CD4-positive, alpha-beta memory T cell (primary cell): ENCODE data around the gene CDHR5. TPM values are rescaled to one million over a fixed set of nuclear protein-coding genes. Genes with fewer than 3 reads are reported as not detected.

Source experiments
- CTCF ChIA-PET: fragments of 350-600 bp; sonication (Branson Sonifier 250); formaldehyde crosslinking; loops from one replicate; lab custom pipeline; 2021; ENCODE audit warnings: inconsistent platforms; ENCODE audit not compliant: partially characterized antibody; lab: Charles Lee
- POLR2A ChIA-PET: fragments of 350-600 bp; sonication (Branson Sonifier 250); formaldehyde crosslinking; loops from one replicate; lab custom pipeline; 2021; ENCODE audit not compliant: partially characterized antibody; lab: Charles Lee
- DNase-seq, 5 donors: peaks; one replicate each; pipeline versions ENCODE4 v3.0.0 to v3.0.0-alpha.2; 2020 to 2022; ENCODE audit warnings: mixed read lengths in 1 of 5
- H3K27ac ChIP-seq: one replicate; pipeline ENCODE4 v1.7.0; 2013; ENCODE audit warnings: low read depth, low read length
- H3K27me3 ChIP-seq: 2 replicates; pipeline ENCODE4 v1.7.0; 2013; ENCODE audit warnings: mild to moderate bottlenecking, low read length, moderate library complexity; ENCODE audit not compliant: insufficient read depth
- H3K36me3 ChIP-seq: 2 replicates; pipeline ENCODE4 v1.7.0; 2013; ENCODE audit warnings: mild to moderate bottlenecking, low read length, moderate library complexity; ENCODE audit not compliant: insufficient read depth
- H3K4me1 ChIP-seq: 2 replicates; pipeline ENCODE4 v1.7.0; 2013; ENCODE audit warnings: mild to moderate bottlenecking, low read length, moderate library complexity; ENCODE audit not compliant: insufficient read depth
- H3K4me3 ChIP-seq, 2 donors: one replicate each; pipeline ENCODE4 v1.7.0; 2013; ENCODE audit warnings: low read length in 2 of 2, mild to moderate bottlenecking in 1 of 2
- H3K9me3 ChIP-seq, 2 donors: one replicate each; pipeline ENCODE4 v1.7.0; 2013; ENCODE audit warnings: low read length in 2 of 2, control low read depth in 1 of 2; ENCODE audit not compliant: control insufficient read depth in 1 of 2
- H3K27ac Mint-ChIP-seq, 7 donors: one replicate each; pipeline ENCODE4 v1.8.0; 2020 to 2021; ENCODE audit warnings: mixed read lengths in 7 of 7, mild to moderate bottlenecking in 6 of 7, inconsistent platforms in 3 of 7, moderate library complexity in 3 of 7
- H3K27me3 Mint-ChIP-seq, 2 donors: one replicate each; pipeline ENCODE4 v1.8.0; 2020 to 2021; ENCODE audit warnings: mixed read lengths in 2 of 2
- H3K36me3 Mint-ChIP-seq, 2 donors: one replicate each; pipeline ENCODE4 v1.8.0; 2020 to 2021; ENCODE audit warnings: mixed read lengths in 2 of 2, inconsistent platforms in 1 of 2, mild to moderate bottlenecking in 1 of 2
- H3K4me1 Mint-ChIP-seq, 4 donors: one replicate each; pipeline ENCODE4 v1.8.0; 2020 to 2021; ENCODE audit warnings: mixed read lengths in 4 of 4, mild to moderate bottlenecking in 1 of 4
- H3K4me3 Mint-ChIP-seq, 8 donors: one replicate each; pipeline ENCODE4 v1.8.0; 2020 to 2021; ENCODE audit warnings: mixed read lengths in 8 of 8, mild to moderate bottlenecking in 7 of 8, moderate library complexity in 6 of 8, inconsistent platforms in 3 of 8
- H3K9me3 Mint-ChIP-seq, 8 donors: one replicate each; pipeline ENCODE4 v1.8.0; 2020 to 2021; ENCODE audit warnings: mixed read lengths in 8 of 8, mild to moderate bottlenecking in 5 of 8, inconsistent platforms in 3 of 8, moderate library complexity in 1 of 8
- intact Hi-C: fragments of 100-400 bp; cut with micrococcal nuclease; formaldehyde crosslinking; loops from one replicate; pipeline ENCODE4 v1.15.1; 2023
- polyA plus RNA-seq, 2 donors: library from polyadenylated mRNA; unstranded; fragments of 300-500 nt; fragmentation: Illumina TruSeq; gene quantifications; one replicate each; pipeline ENCODE4 v1.2.3, GENCODE V29; 2021
- total RNA-seq, 2 experiments: library from RNA; stranded (reverse); gene quantifications; one replicate each; pipeline ENCODE4 v1.2.3, GENCODE V29; 2021

CDHR5 gene
- total and polyA plus RNA-seq, 4 experiments from 2014 or later = not detected

GRCh38 chr11:618856-619627 lies 5.7 kb downstream of the CDHR5 start:
- Histone ChIP-seq H3K27ac (no peak overlapping the region), H3K4me3 (no peak overlapping the region), H3K27me3 (no peaks in the 10 kb centered on the region), H3K9me3 (no peaks in the 10 kb centered on the region), H3K4me1 (peaks cover 18% of the 10 kb centered on the region), H3K36me3 (no peaks in the 10 kb centered on the region)
- DNase-seq = peak in 1 of 5 donors; percentile 37
- H3K36me3 Mint-ChIP-seq = peaks cover 0 to 6% of the 10 kb centered on the region in 2 donors
- H3K4me1 Mint-ChIP-seq = peaks cover 2 to 20% (median 11%) of the 10 kb centered on the region in 4 donors
- H3K27ac Mint-ChIP-seq = no peak overlapping the region
- intact Hi-C loops = loop anchor here (5.0 kb wide), 1 partner anchor 188 kb away; the partner anchor contains the start of genes PIDD1 and RPLP2
- peaks cover 0 to 5% of the 10 kb centered on the region in 2 donors for H3K27me3 Mint-ChIP-seq
- no peak overlapping the region for H3K4me3 Mint-ChIP-seq
- POLR2A ChIA-PET = no interaction called here
- CTCF ChIA-PET = no interaction called here
- peaks cover 0 to 4% (median 0%) of the 10 kb centered on the region in 8 donors for H3K9me3 Mint-ChIP-seq

DNA sequence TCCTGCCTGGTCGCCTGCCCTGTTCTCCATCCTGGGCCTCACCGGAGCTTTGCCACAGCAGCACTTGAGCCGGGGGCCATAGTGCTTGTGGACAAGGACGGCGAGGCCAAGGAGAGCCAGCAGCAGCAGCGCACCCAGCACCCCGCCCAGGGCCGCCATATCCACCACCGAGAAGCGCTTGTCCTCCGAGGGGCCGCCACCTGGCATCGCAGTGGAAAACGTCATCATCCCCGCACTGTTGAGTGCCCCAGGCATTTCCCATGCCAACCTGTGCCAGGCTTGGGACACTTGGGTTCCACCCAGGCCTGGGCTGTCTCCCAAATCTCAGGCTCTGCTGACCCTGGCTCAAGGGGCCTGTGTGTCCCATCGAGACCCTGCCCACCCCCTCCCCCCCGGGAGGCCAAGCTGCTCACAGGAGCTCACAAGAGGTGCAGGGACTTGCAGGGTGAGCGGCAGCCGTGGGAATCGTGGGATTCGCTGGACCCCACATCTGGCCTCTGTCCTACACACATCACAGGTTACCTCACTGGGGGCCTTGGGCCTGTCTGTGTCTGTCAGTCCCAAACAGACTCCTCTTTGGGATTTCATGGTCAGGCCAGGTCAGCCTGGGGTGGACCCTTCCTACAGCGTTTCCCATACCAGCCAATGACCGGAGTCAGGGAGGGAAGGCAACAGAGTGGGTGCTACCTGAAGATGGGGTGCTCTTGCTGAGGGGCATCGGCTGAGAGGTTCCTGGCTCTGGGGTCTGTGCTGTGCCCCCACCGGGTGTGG lies 6.7 kb downstream of the CDHR5 start:
- Histone ChIP-seq H3K4me1 (peaks cover 26% of the 10 kb centered on the region), H3K27me3 (no peaks in the 10 kb centered on the region), H3K4me3 (no peak overlapping the region), H3K27ac (no peak overlapping the region), H3K36me3 (peaks cover under 1% of the 10 kb centered on the region), H3K9me3 (no peaks in the 10 kb centered on the region)
- CTCF ChIA-PET = no interaction called here
- H3K36me3 Mint-ChIP-seq = peaks cover 0 to 5% of the 10 kb centered on the region in 2 donors
- peaks cover 4 to 29% (median 15%) of the 10 kb centered on the region in 4 donors for H3K4me1 Mint-ChIP-seq
- POLR2A ChIA-PET = no interaction called here
- peak overlapping the region in 1 of 7 donors; percentile 42 for H3K27ac Mint-ChIP-seq
- DNase-seq = peak in 1 of 5 donors; percentile 37
- H3K27me3 Mint-ChIP-seq = no peaks in the 10 kb centered on the region
- no peak overlapping the region for H3K4me3 Mint-ChIP-seq
- intact Hi-C loops = loop anchor here (5.0 kb wide), 1 partner anchor 189 kb away; the partner anchor contains the start of genes PIDD1 and RPLP2
- H3K9me3 Mint-ChIP-seq = peaks cover 0 to 4% (median 0%) of the 10 kb centered on the region in 8 donors

DNA sequence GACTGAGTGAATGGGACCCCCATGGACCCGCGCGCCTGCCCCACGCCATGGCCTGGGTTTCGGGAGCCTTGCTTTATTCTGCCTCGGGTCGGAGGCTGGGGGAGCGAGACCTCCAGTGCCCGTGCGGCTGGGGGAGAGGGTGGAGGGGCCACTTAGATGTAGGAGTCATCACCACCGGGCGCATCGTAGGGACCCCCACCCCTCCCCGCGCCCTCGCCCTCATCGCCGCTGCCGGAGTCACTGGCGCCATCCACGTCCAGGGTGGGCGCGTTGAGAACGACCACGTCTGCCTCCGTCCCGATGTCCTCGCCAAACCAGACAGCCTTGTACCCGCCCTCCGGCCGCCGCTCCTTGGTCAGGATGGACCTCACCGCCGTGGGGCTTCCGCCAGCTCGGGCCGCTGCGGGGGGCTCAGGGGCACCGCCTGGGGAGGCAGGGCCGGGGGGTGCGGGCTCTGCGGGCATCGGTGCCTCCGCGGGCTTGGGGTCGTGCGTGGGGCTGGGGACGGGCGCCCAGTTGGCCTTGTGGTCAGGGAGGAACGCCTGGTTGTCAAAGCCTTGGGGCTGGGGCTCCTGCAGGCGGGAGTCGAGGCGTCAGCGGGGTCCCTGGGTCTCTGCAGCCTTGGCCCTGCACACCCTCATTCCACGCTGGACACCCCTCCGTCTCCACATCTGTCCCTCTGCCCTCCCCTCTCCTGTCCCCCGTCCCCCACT lies 7.4 kb downstream of the CDHR5 start:
- Mint-ChIP-seq H3K9me3 (peaks cover 0 to 4% (median 0%) of the 10 kb centered on the region in 8 donors), H3K4me3 (no peak overlapping the region), H3K36me3 (peaks cover 0 to 7% of the 10 kb centered on the region in 2 donors), H3K4me1 (peaks cover 4 to 31% (median 16%) of the 10 kb centered on the region in 4 donors), H3K27me3 (no peaks in the 10 kb centered on the region), H3K27ac (peak overlapping the region in 1 of 7 donors; percentile 90)
- CTCF ChIA-PET = no interaction called here
- no peak overlapping the region for H3K4me3 ChIP-seq
- peaks cover 8% of the 10 kb centered on the region for H3K36me3 ChIP-seq
- H3K27me3 ChIP-seq = no peaks in the 10 kb centered on the region
- peaks cover 29% of the 10 kb centered on the region for H3K4me1 ChIP-seq
- H3K9me3 ChIP-seq = no peaks in the 10 kb centered on the region
- peak in 1 of 5 donors; percentile 42 for DNase-seq
- no peak overlapping the region for H3K27ac ChIP-seq
- POLR2A ChIA-PET = no interaction called here
- intact Hi-C loops = loop anchor here (5.0 kb wide), 1 partner anchor 190 kb away; the partner anchor contains the start of genes PIDD1 and RPLP2

DNA sequence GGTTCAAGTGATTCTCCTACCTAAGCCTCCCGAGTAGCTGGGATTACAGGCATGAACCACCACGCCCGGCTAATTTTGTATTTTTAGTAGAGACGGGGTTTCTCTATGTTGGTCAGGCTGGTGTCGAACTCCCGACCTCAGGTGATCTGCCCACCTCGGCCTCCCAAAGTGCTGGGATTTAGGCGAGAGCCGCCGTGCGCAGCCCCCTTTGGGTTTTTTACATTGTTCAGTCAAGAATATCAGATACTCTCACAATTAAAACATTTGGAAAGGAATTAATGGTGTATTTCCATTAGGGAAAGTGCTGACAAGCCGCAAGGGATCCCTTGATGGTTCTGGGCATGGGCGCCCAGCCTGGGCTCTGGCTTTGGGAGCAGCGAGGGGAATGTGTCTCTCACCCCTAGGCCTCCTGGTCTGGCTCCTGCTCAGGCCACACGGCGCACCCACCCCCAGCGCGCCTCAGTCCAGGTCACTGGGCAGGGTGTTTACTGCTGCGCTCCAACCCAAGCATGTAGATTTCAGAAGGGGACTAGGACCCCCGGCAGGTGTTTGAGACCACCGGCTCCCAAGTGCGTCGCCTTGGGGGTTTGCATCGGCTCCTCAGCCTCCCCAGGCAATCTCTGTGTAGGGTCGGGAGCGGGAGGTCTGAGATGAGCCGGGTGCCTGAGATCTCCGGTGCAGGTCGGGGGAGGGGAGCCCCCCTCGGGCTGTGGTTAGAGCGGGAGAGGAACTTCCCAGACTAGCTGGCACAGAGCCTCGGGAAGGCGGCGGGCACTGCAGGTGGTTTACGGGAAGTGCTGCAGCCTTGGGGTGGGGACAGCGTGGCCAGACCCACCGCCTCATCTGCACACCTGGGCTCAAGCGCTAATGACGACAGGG lies 8.2 kb downstream of the CDHR5 start:
- DNase-seq = peak in 1 of 5 donors; percentile 37
- H3K27ac Mint-ChIP-seq = peak overlapping the region; percentile 41 to 96 (median 90)
- H3K4me1 ChIP-seq = peaks cover 29% of the 10 kb centered on the region
- no peaks in the 10 kb centered on the region for H3K9me3 ChIP-seq
- H3K27me3 ChIP-seq = no peaks in the 10 kb centered on the region
- H3K36me3 Mint-ChIP-seq = peaks cover 4 to 15% of the 10 kb centered on the region in 2 donors
- peak overlapping the region; percentile 96 for H3K27ac ChIP-seq
- H3K27me3 Mint-ChIP-seq = no peaks in the 10 kb centered on the region
- ChIA-PET CTCF (no interaction called here), POLR2A (interaction anchor here (0.6 to 1.5 kb wide), 9 partner anchors 10 to 80 kb away, joined by 3 to 13 read pairs (median 4); partner anchors contain the start of genes DEAF1, LMNTD2, PHRF1 and RASSF7)
- peak overlapping the region; percentile 90 to 96 (median 93) for H3K4me3 Mint-ChIP-seq
- H3K9me3 Mint-ChIP-seq = peaks cover 0 to 4% (median 0%) of the 10 kb centered on the region in 8 donors
- H3K4me1 Mint-ChIP-seq = peaks cover 6 to 35% (median 20%) of the 10 kb centered on the region in 4 donors
- intact Hi-C loops = loop anchor here (5.0 kb wide), 1 partner anchor 191 kb away; the partner anchor contains the start of genes PIDD1 and RPLP2
- H3K4me3 ChIP-seq = peak overlapping the region in 1 of 2 donors; percentile 80
- peaks cover 15% of the 10 kb centered on the region for H3K36me3 ChIP-seq

DNA sequence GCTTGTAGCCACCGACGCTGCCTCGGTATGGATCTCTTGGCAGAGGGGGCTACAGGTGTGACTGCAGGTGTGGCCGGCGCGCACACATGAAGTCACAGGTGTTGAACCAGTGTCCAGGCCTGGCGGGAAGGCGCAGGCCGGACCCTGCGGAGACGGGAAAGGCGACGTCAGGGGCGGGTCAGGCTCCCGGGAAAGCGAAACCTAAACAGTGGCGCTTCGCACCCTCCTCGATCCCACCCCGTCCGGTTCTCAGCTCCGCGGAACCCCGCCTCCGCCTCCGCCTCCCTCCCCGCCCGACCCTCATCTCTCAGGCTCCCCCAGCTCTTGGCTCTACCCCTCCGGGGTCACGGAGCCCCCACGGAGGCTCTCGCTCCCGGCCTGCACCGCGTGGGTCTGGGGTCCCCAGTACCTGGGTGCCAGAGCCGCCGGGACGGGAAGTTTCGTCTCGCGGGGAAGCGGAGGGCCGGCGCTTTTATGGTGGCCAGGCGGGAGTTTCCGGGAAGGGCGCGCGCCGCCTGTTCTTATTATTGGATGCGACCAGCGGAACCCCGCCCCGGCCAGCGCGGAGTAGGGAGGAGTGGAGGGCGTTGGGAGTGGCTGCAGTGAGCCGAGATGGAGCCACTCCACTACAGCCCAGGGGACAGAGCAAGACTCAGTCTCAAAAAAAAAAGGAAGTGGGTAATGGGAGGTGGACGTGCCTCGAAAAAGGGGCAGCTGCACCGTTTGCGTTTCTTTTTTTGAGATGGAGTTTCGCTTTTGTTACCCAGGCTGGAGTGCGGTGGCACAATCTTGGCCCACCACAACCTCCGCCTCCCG lies 9.0 kb downstream of the CDHR5 start, which contains the start of gene IRF7:
TSS of gene IRF7 (minus strand) at position 447 of the 816 bp plus-strand sequence. CDS start 586 bp downstream, outside the sequence.
- Mint-ChIP-seq H3K4me3 (peak within 1 kb of the TSS; percentile 90 to 96 (median 93)), H3K27ac (peak within 1 kb of the TSS; percentile 89 to 96 (median 93)), H3K36me3 (peaks cover 4 to 18% of the 10 kb centered on the region in 2 donors), H3K27me3 (no peaks in the 10 kb centered on the region), H3K9me3 (peaks cover 0 to 4% (median 0%) of the 10 kb centered on the region in 8 donors), H3K4me1 (peaks cover 6 to 35% (median 20%) of the 10 kb centered on the region in 4 donors)
- H3K27me3 ChIP-seq = no peaks in the 10 kb centered on the region
- DNase-seq = peak; percentile 79 to 89 (median 83)
- H3K4me3 ChIP-seq = peak within 1 kb of the TSS; percentile 78 to 80
- H3K36me3 ChIP-seq = peaks cover 24% of the 10 kb centered on the region
- peaks cover 29% of the 10 kb centered on the region for H3K4me1 ChIP-seq
- ChIA-PET CTCF (no interaction called here), POLR2A (interaction anchor here (0.6 to 1.5 kb wide), 13 partner anchors 11 to 80 kb away, joined by 3 to 13 read pairs (median 3); partner anchors contain the start of genes DEAF1, LMNTD2, PHRF1 and RASSF7)
- H3K27ac ChIP-seq = peak within 1 kb of the TSS; percentile 96
- no peaks in the 10 kb centered on the region for H3K9me3 ChIP-seq
- intact Hi-C loops = loop anchor here (1.0 to 5.0 kb wide), 3 partner anchors 39 to 192 kb away; partner anchors contain the start of genes DEAF1, PHRF1, PIDD1 and RPLP2
